Cardiac fibroblast (primary cell): Measurements from ENCODE around the gene NYAP2.
A peak's percentile ranks its signal among the peaks of the same experiment; 100 is the strongest.

ENCODE experiments used
- DNase-seq, 2 donors: peaks; one replicate each; pipeline versions ENCODE4 v3.0.0 to v3.0.0-alpha.2; 2010; ENCODE audit warnings: low read depth in 2 of 2
- H3K4me3 ChIP-seq, 2 donors: replicated peaks in 1 of 2; 1 replicate in 1 of 2; 2 replicates in 1 of 2; pipeline ENCODE4 v1.5.1; 2011; ENCODE audit warnings: low read depth in 2 of 2, low read length in 2 of 2, mild to moderate bottlenecking in 2 of 2, moderate library complexity in 1 of 2
- TF ChIP-seq, protein P1 (sequence below): IDR thresholded peaks from one replicate; pipeline ENCODE4 v1.5.1; 2011; ENCODE audit warnings: low read depth, mild to moderate bottlenecking, low read length, inconsistent platforms

The NYAP2 gene

DNA sequence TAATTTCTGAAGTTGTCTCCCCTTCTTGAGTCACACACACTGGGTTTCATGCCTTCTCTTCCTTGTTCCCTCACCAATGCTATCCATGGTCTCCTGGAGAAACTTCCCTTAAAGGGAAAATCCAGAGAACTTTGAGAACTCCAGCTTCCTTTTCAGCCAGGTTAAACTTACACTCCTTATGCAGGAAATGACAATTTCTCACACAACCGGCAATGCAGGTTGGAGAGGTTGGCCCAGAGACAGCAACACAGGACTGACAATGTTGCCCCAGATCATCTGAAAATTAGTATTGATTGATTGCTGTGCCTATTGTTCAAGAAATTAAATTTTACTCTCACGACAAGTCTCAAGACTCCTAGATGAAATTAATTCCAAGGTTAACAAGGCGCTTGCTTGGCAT is 292.2 kb downstream of the NYAP2 start:
- no peak for DNase-seq
- TF ChIP-seq, protein P1, sequence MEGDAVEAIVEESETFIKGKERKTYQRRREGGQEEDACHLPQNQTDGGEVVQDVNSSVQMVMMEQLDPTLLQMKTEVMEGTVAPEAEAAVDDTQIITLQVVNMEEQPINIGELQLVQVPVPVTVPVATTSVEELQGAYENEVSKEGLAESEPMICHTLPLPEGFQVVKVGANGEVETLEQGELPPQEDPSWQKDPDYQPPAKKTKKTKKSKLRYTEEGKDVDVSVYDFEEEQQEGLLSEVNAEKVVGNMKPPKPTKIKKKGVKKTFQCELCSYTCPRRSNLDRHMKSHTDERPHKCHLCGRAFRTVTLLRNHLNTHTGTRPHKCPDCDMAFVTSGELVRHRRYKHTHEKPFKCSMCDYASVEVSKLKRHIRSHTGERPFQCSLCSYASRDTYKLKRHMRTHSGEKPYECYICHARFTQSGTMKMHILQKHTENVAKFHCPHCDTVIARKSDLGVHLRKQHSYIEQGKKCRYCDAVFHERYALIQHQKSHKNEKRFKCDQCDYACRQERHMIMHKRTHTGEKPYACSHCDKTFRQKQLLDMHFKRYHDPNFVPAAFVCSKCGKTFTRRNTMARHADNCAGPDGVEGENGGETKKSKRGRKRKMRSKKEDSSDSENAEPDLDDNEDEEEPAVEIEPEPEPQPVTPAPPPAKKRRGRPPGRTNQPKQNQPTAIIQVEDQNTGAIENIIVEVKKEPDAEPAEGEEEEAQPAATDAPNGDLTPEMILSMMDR = no peak
- H3K4me3 ChIP-seq = no peak overlapping the region

DNA sequence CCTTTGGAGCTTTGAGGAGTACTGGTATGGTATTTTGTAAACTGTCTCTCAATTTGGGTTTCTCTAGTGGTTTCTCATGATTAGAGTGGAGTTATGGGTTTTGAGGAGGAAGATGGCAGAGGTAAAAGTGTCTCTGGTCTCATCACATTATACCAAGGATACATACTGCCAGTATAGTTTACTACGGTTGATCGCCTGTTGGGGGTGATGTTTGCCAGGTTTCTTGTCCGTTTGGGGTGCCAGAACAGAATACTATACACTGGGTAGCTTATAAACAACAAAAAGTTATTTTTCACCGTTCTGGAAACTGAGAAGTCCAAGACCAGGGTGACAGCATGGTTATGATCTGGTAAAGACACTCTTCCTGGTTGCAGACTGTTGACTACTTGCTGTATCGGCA is 293.7 kb downstream of the NYAP2 start:
- TF ChIP-seq, protein P1 = no peak
- no peak overlapping the region for H3K4me3 ChIP-seq
- no peak for DNase-seq

DNA sequence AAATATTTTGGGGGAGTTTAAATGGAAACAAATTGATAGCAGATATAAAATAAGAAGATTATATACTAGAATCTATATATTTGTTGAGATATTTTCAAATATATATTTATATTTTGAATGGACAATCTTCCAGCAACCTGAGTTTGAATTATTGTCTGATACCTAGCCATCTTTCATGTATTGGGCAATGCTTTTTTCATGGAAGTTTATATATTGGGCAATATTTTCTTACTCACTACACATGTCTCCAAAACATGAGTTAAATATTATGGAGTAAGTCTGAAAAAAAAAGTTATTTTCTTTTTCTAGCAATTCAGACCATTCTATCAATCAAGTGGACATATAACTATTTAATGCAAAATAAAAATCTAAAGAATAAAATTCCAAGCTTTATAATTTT is 295.2 kb downstream of the NYAP2 start:
- peak in 1 of 2 donors; percentile 10 for DNase-seq
- TF ChIP-seq, protein P1 = no peak
- H3K4me3 ChIP-seq = no peak overlapping the region

DNA sequence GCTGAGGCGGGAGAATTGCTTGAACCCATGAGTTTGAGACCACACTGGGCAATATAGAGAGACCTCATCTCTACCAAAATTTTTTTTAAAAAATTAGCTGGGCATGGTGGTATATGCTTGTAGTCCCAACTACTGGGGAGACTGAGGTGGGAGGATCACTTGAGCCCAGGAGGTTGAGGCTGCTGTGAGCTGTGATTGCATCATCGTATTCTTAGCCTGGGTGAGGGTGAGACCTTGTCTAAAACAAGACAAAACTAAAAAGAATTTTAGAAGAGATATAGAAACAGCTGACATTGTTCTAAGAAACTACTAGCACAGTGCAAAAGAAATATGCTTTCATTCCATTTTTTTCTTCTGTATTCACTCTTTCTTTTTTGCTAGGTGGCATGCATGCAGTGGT is 298.4 kb downstream of the NYAP2 start:
- H3K4me3 ChIP-seq = no peak overlapping the region
- TF ChIP-seq, protein P1 = no peak
- DNase-seq = no peak
